Lower leg skin (tissue), 3 donors: ENCODE data around the gene MPP4.

Source experiments
- CTCF ChIP-seq, 3 donors: fragments of 450-650 bp; IDR thresholded peaks; one replicate each; pipeline ENCODE4 v1.5.1; 2016; ENCODE audit warnings: antibody characterized with exemption in 3 of 3, mild to moderate bottlenecking in 3 of 3, moderate library complexity in 2 of 3
- POLR2A ChIP-seq, 2 donors: fragments of 450-650 bp; IDR thresholded peaks; one replicate each; pipeline ENCODE4 v1.6.1; 2016 to 2017; ENCODE audit warnings: antibody characterized with exemption in 2 of 2, mild to moderate bottlenecking in 1 of 2, moderate library complexity in 1 of 2

- TF ChIP-seq CTCF (IDR thresholded peaks at IDR 0.05) (no peak), POLR2A (IDR thresholded peaks at IDR 0.05) (no peak)
These were observed 13.3 kb downstream of the MPP4 start for GRCh38 chr2:201685156-201685555.
